ENCODE results near the gene BAIAP2L2. TPM values are rescaled to one million over a fixed set of nuclear protein-coding genes. Genes with fewer than 3 reads are reported as not detected.

The BAIAP2L2 gene
- total and polyA plus RNA-seq, 10 of the 15 experiments (the other 5 are each of a cell fraction or from before 2014, with no cell fraction given) = 0.08 to 0.38 (median 0.14) TPM; not detected in 6

DNA sequence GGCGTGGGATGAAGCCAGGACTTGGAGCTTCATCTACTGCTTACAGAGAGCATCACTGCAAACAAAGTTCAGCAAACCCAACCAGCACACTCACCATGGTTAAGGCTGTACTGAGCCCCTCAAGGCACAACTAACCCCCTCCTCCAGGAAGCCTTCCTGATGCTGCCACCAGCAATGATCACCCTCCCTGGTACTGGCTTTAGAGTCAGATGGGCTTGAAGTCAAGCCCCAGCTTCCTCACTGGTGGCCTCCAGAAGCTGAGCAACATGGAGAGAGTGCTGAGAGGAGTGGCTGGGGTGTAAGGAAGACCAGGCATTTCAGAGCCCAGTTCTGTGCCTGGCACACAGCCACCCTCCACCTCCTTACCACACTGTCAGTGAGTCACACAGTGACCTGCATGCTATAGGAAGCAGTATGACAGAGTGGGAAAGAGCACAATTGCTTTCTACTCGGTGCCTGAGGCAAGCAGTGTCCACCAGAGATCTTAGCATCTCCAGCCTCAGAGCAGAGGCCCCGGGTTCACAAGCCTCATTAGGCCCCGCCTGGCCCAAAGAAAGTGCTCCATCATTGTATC is 24.7 kb upstream of the BAIAP2L2 start (continued):
- TF ChIP-seq BRCA1 (IDR thresholded peaks at IDR 0.05; ENCODE audit: low read depth, low read length) = no peak
- no peak for TF ChIP-seq NR2C2 (IDR thresholded peaks at IDR 0.05; ENCODE audit: borderline replicate concordance, control insufficient read depth, insufficient read length, low read depth)
- TF ChIP-seq CHD4 (IDR thresholded peaks at IDR 0.05) = no peak
- no peak for TF ChIP-seq ZNF207 (IDR thresholded peaks at IDR 0.05; ENCODE audit: borderline replicate concordance)
- TF ChIP-seq NR2C1 (IDR thresholded peaks at IDR 0.05) = no peak
- TF ChIP-seq, protein P1, sequence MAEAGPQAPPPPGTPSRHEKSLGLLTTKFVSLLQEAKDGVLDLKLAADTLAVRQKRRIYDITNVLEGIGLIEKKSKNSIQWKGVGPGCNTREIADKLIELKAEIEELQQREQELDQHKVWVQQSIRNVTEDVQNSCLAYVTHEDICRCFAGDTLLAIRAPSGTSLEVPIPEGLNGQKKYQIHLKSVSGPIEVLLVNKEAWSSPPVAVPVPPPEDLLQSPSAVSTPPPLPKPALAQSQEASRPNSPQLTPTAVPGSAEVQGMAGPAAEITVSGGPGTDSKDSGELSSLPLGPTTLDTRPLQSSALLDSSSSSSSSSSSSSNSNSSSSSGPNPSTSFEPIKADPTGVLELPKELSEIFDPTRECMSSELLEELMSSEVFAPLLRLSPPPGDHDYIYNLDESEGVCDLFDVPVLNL (IDR thresholded peaks at IDR 0.05; ENCODE audit: low read depth, low read length) = no peak
- TF ChIP-seq, protein P2, sequence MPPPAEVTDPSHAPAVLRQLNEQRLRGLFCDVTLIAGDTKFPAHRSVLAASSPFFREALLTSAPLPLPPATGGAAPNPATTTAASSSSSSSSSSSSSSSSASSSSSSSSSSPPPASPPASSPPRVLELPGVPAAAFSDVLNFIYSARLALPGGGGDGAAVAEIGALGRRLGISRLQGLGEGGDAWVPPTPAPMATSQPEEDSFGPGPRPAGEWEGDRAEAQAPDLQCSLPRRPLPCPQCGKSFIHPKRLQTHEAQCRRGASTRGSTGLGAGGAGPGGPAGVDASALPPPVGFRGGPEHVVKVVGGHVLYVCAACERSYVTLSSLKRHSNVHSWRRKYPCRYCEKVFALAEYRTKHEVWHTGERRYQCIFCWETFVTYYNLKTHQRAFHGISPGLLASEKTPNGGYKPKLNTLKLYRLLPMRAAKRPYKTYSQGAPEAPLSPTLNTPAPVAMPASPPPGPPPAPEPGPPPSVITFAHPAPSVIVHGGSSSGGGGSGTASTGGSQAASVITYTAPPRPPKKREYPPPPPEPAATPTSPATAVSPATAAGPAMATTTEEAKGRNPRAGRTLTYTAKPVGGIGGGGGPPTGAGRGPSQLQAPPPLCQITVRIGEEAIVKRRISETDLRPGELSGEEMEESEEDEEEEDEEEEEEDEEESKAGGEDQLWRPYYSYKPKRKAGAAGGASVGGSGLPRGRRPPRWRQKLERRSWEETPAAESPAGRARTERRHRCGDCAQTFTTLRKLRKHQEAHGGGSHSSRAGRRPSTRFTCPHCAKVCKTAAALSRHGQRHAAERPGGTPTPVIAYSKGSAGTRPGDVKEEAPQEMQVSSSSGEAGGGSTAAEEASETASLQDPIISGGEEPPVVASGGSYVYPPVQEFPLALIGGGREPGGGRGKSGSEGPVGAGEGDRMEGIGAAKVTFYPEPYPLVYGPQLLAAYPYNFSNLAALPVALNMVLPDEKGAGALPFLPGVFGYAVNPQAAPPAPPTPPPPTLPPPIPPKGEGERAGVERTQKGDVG (CRISPR knock-in tag; IDR thresholded peaks at IDR 0.05) = no peak
- TF ChIP-seq, protein P3, sequence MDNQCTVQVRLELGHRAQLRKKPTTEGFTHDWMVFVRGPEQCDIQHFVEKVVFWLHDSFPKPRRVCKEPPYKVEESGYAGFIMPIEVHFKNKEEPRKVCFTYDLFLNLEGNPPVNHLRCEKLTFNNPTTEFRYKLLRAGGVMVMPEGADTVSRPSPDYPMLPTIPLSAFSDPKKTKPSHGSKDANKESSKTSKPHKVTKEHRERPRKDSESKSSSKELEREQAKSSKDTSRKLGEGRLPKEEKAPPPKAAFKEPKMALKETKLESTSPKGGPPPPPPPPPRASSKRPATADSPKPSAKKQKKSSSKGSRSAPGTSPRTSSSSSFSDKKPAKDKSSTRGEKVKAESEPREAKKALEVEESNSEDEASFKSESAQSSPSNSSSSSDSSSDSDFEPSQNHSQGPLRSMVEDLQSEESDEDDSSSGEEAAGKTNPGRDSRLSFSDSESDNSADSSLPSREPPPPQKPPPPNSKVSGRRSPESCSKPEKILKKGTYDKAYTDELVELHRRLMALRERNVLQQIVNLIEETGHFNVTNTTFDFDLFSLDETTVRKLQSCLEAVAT (IDR thresholded peaks at IDR 0.05) = no peak
- no peak for TF ChIP-seq ZNF217 (IDR thresholded peaks at IDR 0.05)
- TF ChIP-seq LARP7 (IDR thresholded peaks at IDR 0.05) = no peak
- no peak for TF ChIP-seq RB1 (IDR thresholded peaks at IDR 0.05; ENCODE audit: borderline replicate concordance)
- TF ChIP-seq BCL11A (IDR thresholded peaks at IDR 0.05; ENCODE audit: low read depth, low read length) = no peak
- TF ChIP-seq, protein P4, sequence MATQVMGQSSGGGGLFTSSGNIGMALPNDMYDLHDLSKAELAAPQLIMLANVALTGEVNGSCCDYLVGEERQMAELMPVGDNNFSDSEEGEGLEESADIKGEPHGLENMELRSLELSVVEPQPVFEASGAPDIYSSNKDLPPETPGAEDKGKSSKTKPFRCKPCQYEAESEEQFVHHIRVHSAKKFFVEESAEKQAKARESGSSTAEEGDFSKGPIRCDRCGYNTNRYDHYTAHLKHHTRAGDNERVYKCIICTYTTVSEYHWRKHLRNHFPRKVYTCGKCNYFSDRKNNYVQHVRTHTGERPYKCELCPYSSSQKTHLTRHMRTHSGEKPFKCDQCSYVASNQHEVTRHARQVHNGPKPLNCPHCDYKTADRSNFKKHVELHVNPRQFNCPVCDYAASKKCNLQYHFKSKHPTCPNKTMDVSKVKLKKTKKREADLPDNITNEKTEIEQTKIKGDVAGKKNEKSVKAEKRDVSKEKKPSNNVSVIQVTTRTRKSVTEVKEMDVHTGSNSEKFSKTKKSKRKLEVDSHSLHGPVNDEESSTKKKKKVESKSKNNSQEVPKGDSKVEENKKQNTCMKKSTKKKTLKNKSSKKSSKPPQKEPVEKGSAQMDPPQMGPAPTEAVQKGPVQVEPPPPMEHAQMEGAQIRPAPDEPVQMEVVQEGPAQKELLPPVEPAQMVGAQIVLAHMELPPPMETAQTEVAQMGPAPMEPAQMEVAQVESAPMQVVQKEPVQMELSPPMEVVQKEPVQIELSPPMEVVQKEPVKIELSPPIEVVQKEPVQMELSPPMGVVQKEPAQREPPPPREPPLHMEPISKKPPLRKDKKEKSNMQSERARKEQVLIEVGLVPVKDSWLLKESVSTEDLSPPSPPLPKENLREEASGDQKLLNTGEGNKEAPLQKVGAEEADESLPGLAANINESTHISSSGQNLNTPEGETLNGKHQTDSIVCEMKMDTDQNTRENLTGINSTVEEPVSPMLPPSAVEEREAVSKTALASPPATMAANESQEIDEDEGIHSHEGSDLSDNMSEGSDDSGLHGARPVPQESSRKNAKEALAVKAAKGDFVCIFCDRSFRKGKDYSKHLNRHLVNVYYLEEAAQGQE (IDR thresholded peaks at IDR 0.05; ENCODE audit: low read depth, low read length) = no peak
- no peak for TF ChIP-seq TCF7 (IDR thresholded peaks at IDR 0.05; ENCODE audit: borderline replicate concordance)

Measured in GM12878 (cell line).